ENCODE results near the gene RABGEF1. TPM values are rescaled to one million over a fixed set of nuclear protein-coding genes. Genes with fewer than 3 reads are reported as not detected.
A peak's percentile ranks its signal among the peaks of the same experiment; 100 is the strongest.
"Not testable (repeated sequence)": the region's sequence is repeated elsewhere in the genome, so short reads cannot be mapped to it uniquely, and the experiment has no call there.

The RABGEF1 gene
- total RNA-seq, 2 experiments from 2014 or later, result 18.8 to 20.7 TPM

DNA sequence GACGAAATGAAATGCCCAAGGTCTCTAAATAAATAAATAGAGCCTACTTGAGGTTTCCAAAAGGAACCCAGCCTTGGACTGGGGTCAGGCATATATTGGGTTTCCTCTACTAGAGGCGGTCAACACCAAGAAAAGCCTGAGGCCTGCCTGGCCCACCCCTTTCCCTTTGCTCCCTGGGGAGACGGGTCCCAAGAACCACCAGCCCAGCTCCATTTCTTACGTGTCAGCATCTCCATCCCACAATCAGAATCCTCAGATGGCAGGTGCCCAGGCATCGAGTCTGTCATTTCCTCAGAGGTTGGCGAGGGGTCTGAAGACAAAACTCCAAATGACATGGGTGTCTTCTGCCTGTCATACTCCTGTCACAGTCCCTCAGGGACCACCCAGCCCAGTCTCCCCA, 90.4 kb downstream of the RABGEF1 start:
- not testable (repeated sequence) for H3K36me3 Mint-ChIP-seq

DNA sequence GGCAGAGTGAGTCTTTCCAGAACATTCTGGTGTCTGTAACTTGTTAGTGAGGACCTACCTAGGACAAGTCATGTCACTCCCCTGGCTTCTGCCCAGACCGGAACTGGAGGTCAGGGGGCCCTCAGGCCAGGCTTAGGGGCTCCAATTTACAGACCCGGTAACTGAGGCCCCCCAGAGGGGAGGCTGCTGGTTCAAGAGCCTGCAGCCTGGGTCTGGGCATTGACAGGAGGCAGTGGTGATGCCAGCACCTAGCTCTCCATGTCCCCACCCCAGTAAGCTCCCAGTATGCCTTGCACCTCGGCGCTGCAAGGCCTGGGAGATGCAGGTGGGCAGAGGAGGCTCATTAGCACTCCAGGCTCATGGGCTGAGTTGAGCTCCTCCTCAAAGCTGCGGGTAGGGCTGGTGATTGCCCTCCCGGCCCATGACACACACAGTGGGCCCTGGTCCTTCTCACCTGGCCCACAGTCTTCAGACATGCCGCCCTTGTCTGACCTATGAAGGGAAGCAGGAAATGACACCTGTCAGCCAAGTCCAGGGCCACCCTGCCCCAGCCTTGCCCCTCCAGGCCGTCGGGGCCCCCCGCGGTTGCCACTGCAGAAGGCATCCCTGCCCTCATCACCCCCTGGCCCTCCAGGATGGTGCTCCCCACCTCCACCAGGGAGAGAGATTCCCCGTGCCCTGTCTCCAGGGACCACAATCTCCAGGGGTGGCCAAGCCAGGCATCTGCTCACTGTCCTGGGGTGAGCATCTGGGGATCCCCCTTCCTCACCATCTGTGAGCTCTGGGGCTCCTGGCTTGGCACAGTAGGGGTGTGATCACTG, 92.2 kb downstream of the RABGEF1 start:
- intact Hi-C loops (cut with micrococcal nuclease), result no loop called here
- H3K4me1 Mint-ChIP-seq (ENCODE audit: low read depth), result no peaks in the 10 kb centered on the region
- ChIA-PET CTCF (interaction anchor here (0.6 kb wide), 1 partner anchor 14 kb away, joined by 3 read pairs; no protein-coding TSS in a partner anchor), POLR2A (no interaction called here)
- DNase-seq, result no peak
- no peak overlapping the region for H3K4me3 Mint-ChIP-seq
- no peak overlapping the region for H3K27ac Mint-ChIP-seq
- H3K9me3 Mint-ChIP-seq, result peaks cover 9% of the 10 kb centered on the region
- H3K36me3 Mint-ChIP-seq, result peaks cover 2% of the 10 kb centered on the region
- H3K27me3 Mint-ChIP-seq, result peaks cover 2% of the 10 kb centered on the region

More for the DNA sequence above, 90.4 kb downstream of the RABGEF1 start:
- H3K4me3 Mint-ChIP-seq; CTCF ChIA-PET; H3K27ac Mint-ChIP-seq; DNase-seq; intact Hi-C loops (cut with micrococcal nuclease); H3K9me3 Mint-ChIP-seq; H3K27me3 Mint-ChIP-seq; H3K4me1 Mint-ChIP-seq (ENCODE audit: low read depth); POLR2A ChIA-PET: not testable (repeated sequence)

- H3K4me1 Mint-ChIP-seq (ENCODE audit: low read depth), result no peaks in the 10 kb centered on the region
- peaks cover 9% of the 10 kb centered on the region for H3K9me3 Mint-ChIP-seq
- DNase-seq, result peak; percentile 72
- no peak overlapping the region for H3K27ac Mint-ChIP-seq
- intact Hi-C loops (cut with micrococcal nuclease), result loop anchor here (1.0 kb wide), 1 partner anchor 57 kb away; no protein-coding TSS in a partner anchor
- POLR2A ChIA-PET, result no interaction called here
- CTCF ChIA-PET, result interaction anchor here (1.3 to 1.9 kb wide), 3 partner anchors 23 to 69 kb away, joined by 5 to 7 read pairs (median 5); no protein-coding TSS in a partner anchor
- H3K36me3 Mint-ChIP-seq, result peaks cover 2% of the 10 kb centered on the region
- H3K4me3 Mint-ChIP-seq, result no peak overlapping the region
- H3K27me3 Mint-ChIP-seq, result peaks cover 2% of the 10 kb centered on the region
These were observed 96.5 kb downstream of the RABGEF1 start for GRCh38 chr7:66837007-66837406.

DNA sequence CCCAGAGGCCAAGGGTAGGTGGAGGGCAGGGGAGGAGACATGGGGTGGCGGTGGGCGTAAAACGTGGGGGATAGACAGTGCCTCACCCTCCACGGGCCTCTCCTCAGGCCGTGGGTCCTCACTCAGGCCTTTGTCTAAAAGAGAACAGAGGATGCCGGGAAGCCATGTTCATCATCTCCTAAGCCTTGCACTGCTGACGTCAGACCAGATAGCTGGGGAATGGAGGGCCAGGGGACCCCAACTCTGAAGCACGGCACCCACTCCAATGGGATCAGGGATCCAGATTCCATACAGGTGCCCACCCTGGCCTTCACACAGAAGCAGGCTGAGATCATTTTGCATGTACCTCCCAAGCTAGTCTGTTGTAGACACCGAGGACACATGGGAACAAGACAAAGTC, 97.1 kb downstream of the RABGEF1 start:
- peaks cover 9% of the 10 kb centered on the region for H3K9me3 Mint-ChIP-seq
- no peak overlapping the region for H3K27ac Mint-ChIP-seq
- H3K4me3 Mint-ChIP-seq, result no peak overlapping the region
- POLR2A ChIA-PET, result no interaction called here
- CTCF ChIA-PET, result interaction anchor here (0.6 to 1.5 kb wide), 4 partner anchors 22 to 280 kb away, joined by 3 to 5 read pairs (median 3); partner anchors contain the start of gene TYW1
- peaks cover 2% of the 10 kb centered on the region for H3K36me3 Mint-ChIP-seq
- no peaks in the 10 kb centered on the region for H3K4me1 Mint-ChIP-seq (ENCODE audit: low read depth)
- no peak for DNase-seq
- intact Hi-C loops (cut with micrococcal nuclease), result loop anchor here (1.0 kb wide), 1 partner anchor 57 kb away; no protein-coding TSS in a partner anchor
- peaks cover 2% of the 10 kb centered on the region for H3K27me3 Mint-ChIP-seq

DNA sequence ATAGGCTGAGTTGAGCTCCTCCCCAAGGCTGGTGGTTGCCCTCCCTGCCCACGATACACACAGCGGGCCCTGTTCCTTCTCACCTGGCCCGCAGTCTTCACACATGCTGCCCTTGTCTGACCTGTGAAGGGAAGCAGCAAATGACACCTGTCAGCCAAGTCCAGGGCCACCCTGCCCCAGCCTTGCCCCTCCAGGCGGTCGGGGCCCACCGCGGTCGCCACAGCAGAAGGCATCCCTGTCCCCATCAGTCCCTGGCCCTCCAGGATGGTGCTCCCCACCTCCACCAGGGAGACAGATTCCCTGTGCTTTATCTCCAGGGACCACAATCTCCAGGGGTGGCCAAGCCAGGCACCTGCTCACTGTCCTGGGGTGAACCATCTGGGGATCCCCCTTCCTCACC, 99.3 kb downstream of the RABGEF1 start:
- H3K9me3 Mint-ChIP-seq, result peaks cover 9% of the 10 kb centered on the region
- H3K27ac Mint-ChIP-seq, result no peak overlapping the region
- ChIA-PET POLR2A (no interaction called here), CTCF (no interaction called here)
- no peak for DNase-seq
- intact Hi-C loops (cut with micrococcal nuclease), result loop anchor here (10.0 kb wide), 1 partner anchor 185 kb away; no protein-coding TSS in a partner anchor
- peaks cover 4% of the 10 kb centered on the region for H3K27me3 Mint-ChIP-seq
- H3K4me1 Mint-ChIP-seq (ENCODE audit: low read depth), result peaks cover 15% of the 10 kb centered on the region
- peaks cover 4% of the 10 kb centered on the region for H3K36me3 Mint-ChIP-seq
- no peak overlapping the region for H3K4me3 Mint-ChIP-seq

DNA sequence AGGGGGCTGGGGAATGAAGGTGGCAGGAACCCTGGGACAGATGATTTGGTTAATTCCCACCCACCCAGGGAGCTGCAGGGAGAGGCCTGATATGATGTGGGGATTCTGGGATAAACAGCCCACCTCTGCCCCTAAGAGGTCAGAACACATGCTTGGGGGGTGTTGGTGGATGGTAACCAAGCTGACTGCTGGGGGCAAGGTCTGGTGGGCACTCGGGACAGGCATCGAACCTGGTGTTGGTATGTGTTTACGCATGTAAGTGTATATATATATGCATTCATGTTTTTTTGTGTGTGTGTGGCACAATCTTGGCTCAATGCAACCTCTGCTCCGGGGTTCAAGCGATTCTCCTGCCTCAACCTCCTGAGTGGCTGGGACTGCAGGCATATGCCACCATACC, 99.8 kb downstream of the RABGEF1 start:
- intact Hi-C loops (cut with micrococcal nuclease), result loop anchor here (10.0 kb wide), 1 partner anchor 186 kb away; no protein-coding TSS in a partner anchor
- ChIA-PET CTCF (no interaction called here), POLR2A (no interaction called here)

GRCh38 chr7:66841898-66842297, 101.4 kb downstream of the RABGEF1 start:
- peaks cover 25% of the 10 kb centered on the region for H3K4me1 Mint-ChIP-seq (ENCODE audit: low read depth)

More for the DNA sequence above, 99.8 kb downstream of the RABGEF1 start:
- Mint-ChIP-seq H3K27me3 (peaks cover 5% of the 10 kb centered on the region), H3K4me3 (no peak overlapping the region), H3K27ac (no peak overlapping the region), H3K36me3 (peaks cover 6% of the 10 kb centered on the region), H3K4me1 (ENCODE audit: low read depth) (peaks cover 17% of the 10 kb centered on the region), H3K9me3 (peaks cover 9% of the 10 kb centered on the region)
- no peak for DNase-seq

GRCh38 chr7:66843492-66843891, 103.0 kb downstream of the RABGEF1 start:
- ChIA-PET POLR2A (interaction anchor here (1.3 to 2.8 kb wide), 4 partner anchors 16 to 189 kb away, joined by 4 to 26 read pairs (median 18); partner anchors contain the start of genes SBDS, TMEM248 and TYW1), CTCF (interaction anchor here (0.6 to 2.4 kb wide), 5 partner anchors 16 to 286 kb away, joined by 3 to 16 read pairs (median 10); partner anchors contain the start of gene SBDS)
- not testable (repeated sequence) for H3K27ac Mint-ChIP-seq, DNase-seq, H3K9me3 Mint-ChIP-seq, H3K27me3 Mint-ChIP-seq, H3K36me3 Mint-ChIP-seq
- intact Hi-C loops (cut with micrococcal nuclease), result loop anchor here (10.0 kb wide), 1 partner anchor 189 kb away; no protein-coding TSS in a partner anchor
- Mint-ChIP-seq H3K4me1 (ENCODE audit: low read depth) (peaks cover 30% of the 10 kb centered on the region), H3K4me3 (peak overlapping the region; percentile 89)

More at GRCh38 chr7:66841898-66842297, 101.4 kb downstream of the RABGEF1 start:
- ChIA-PET POLR2A (no interaction called here), CTCF (interaction anchor here (1.0 kb wide), 1 partner anchor 53 kb away, joined by 3 read pairs; no protein-coding TSS in a partner anchor)
- peaks cover 3% of the 10 kb centered on the region for H3K27me3 Mint-ChIP-seq
- H3K4me3 Mint-ChIP-seq, result no peak overlapping the region
- intact Hi-C loops (cut with micrococcal nuclease), result loop anchor here (10.0 kb wide), 1 partner anchor 187 kb away; no protein-coding TSS in a partner anchor
- DNase-seq, result no peak
- no peak overlapping the region for H3K27ac Mint-ChIP-seq
- peaks cover 4% of the 10 kb centered on the region for H3K9me3 Mint-ChIP-seq
- H3K36me3 Mint-ChIP-seq, result peaks cover 4% of the 10 kb centered on the region

- Mint-ChIP-seq H3K4me1 (ENCODE audit: low read depth) (peaks cover 31% of the 10 kb centered on the region), H3K4me3 (peak overlapping the region; percentile 89), H3K9me3 (no peaks in the 10 kb centered on the region), H3K27me3 (peaks cover 2% of the 10 kb centered on the region), H3K27ac (peak overlapping the region; percentile 98), H3K36me3 (peaks cover 4% of the 10 kb centered on the region)
- CTCF ChIA-PET, result interaction anchor here (0.6 to 2.4 kb wide), 15 partner anchors 11 to 287 kb away, joined by 3 to 16 read pairs (median 3); partner anchors contain the start of gene SBDS
- intact Hi-C loops (cut with micrococcal nuclease), result loop anchor here (1.0 to 10.0 kb wide), 7 partner anchors 16 to 458 kb away; partner anchors contain the start of genes RABGEF1, SBDS and TMEM248
- POLR2A ChIA-PET, result interaction anchor here (0.7 to 2.8 kb wide), 11 partner anchors 15 to 190 kb away, joined by 3 to 26 read pairs (median 4); partner anchors contain the start of genes SBDS, TMEM248 and TYW1
- peak; percentile 99 for DNase-seq
These were observed 104.2 kb downstream of the RABGEF1 start for GRCh38 chr7:66844552-66845378.

- Mint-ChIP-seq H3K4me1 (ENCODE audit: low read depth) (peaks cover 31% of the 10 kb centered on the region), H3K36me3 (peaks cover 4% of the 10 kb centered on the region)
- CTCF ChIA-PET, result interaction anchor here (1.0 to 2.4 kb wide), 5 partner anchors 14 to 150 kb away, joined by 3 to 16 read pairs (median 5); partner anchors contain the start of gene SBDS
These were observed 105.0 kb downstream of the RABGEF1 start for GRCh38 chr7:66845379-66846095.

DNA sequence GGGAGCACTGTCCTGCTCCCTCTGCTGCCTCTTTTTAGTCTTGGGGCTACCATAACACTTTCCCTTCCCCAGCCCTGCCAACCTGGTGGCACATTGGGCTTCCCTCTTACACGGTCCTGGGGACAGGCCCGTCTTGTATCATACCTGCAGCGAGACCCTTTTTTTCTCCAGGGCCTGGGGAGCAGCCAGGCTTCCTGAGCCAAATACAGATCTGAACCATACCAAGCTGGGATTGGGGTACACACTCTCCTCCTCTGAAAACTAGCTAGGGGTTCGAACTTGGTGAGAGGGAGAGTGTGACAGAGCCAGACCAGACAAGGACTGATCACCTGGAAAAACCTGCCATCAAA, 105.5 kb downstream of the RABGEF1 start:
- H3K27me3 Mint-ChIP-seq, H3K9me3 Mint-ChIP-seq, H3K36me3 Mint-ChIP-seq, DNase-seq, CTCF ChIA-PET: not testable (repeated sequence)
- peak overlapping the region; percentile 89 for H3K4me3 Mint-ChIP-seq
- POLR2A ChIA-PET, result interaction anchor here (0.6 kb wide), 1 partner anchor 14 kb away, joined by 3 read pairs; no protein-coding TSS in a partner anchor
- peaks cover 31% of the 10 kb centered on the region for H3K4me1 Mint-ChIP-seq (ENCODE audit: low read depth)
- H3K27ac Mint-ChIP-seq, result peak overlapping the region; percentile 98
- intact Hi-C loops (cut with micrococcal nuclease), result loop anchor here (10.0 kb wide), 1 partner anchor 191 kb away; no protein-coding TSS in a partner anchor

More at GRCh38 chr7:66845379-66846095, 105.0 kb downstream of the RABGEF1 start:
- POLR2A ChIA-PET, result interaction anchor here (0.8 to 2.8 kb wide), 8 partner anchors 14 to 150 kb away, joined by 3 to 26 read pairs (median 4); partner anchors contain the start of genes SBDS, TMEM248 and TYW1
- DNase-seq, result no peak
- Mint-ChIP-seq H3K9me3 (no peaks in the 10 kb centered on the region), H3K4me3 (peak overlapping the region; percentile 89), H3K27ac (peak overlapping the region; percentile 98), H3K27me3 (peaks cover 2% of the 10 kb centered on the region)
- intact Hi-C loops (cut with micrococcal nuclease), result loop anchor here (1.0 to 10.0 kb wide), 6 partner anchors 15 to 457 kb away; partner anchors contain the start of genes RABGEF1 and TMEM248

Measured in activated CD4-positive, alpha-beta memory T cell treated with anti-CD3 and anti-CD28 coated beads for 36 hours (primary cell).